ENCODE results near the gene KRTAP10-7.
"Not testable (repeated sequence)": the region's sequence is repeated elsewhere in the genome, so short reads cannot be mapped to it uniquely, and the experiment has no call there.

The KRTAP10-7 gene

DNA sequence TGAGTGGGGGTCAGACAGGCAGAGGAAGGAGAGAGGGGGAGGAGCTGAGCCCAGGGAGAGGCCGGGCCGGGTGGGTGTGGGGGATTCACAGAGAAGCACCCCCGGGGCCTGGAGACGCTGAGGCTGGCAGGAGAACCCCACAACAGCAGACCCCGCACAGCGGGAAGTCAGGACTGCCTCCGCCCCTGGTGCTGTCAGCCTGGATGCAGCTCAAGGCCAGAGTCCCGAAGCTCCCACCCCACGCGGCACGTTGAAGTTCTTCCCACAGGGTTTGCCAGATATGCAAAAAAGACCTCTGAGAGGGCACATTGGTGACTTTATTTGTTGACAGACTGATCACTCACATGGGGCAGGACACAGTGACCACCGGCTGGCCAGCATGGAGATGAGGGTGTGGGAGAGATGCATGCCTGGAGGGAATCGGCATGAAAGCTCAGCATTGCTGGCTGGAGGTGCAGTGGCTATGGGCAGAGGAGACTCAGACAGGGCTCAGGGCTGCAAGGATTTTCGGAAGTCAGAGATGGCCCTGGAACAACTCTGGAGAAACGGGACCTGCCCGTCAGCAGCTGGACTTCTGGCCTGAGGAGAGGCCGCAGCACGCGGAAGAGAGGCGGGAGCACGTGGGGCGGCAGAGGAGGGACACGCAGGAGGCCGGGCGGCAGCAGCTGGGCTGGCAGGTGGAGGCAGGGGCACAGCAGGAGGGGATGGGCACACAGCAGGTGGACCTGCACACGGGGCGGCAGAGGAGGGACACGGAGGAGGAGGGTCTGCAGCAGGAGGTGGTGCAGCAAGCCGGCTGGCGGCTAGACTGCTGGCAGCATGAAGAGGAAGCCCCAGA is 42.7 kb upstream of the KRTAP10-7 start:
- Histone ChIP-seq H3K79me2 (ENCODE audit: control insufficient read depth, low read length) (no peaks in the 10 kb centered on the region), H3K36me3 (ENCODE audit: control insufficient read depth, low read length) (no peaks in the 10 kb centered on the region), H3K27me3 (ENCODE audit: control insufficient read depth, low read length) (peaks cover 6% of the 10 kb centered on the region; the same call in 1 of the 2 replicates), H3K4me2 (ENCODE audit: low read length) (no peak overlapping the region), H3F3A (ENCODE audit: control insufficient read depth, insufficient read depth) (no peaks in the 10 kb centered on the region), H3K27ac (ENCODE audit: low read depth, low read length) (no peak overlapping the region), H3K4me1 (ENCODE audit: control insufficient read depth, low read length) (no peaks in the 10 kb centered on the region), H3K9me3 (ENCODE audit: control insufficient read depth, insufficient read depth, low read length) (no peaks in the 10 kb centered on the region), H4K20me1 (ENCODE audit: control insufficient read depth, insufficient read depth, low read depth, low read length) (no peaks in the 10 kb centered on the region), H3K9me2 (replicated peaks; ENCODE audit: control insufficient read depth, low read length) (no peaks in the 10 kb centered on the region), H3K4me3 (ENCODE audit: low read length) (no peak overlapping the region)
- no peak for TF ChIP-seq CTCF (IDR thresholded peaks at IDR 0.05; ENCODE audit: low read depth, low read length, poor library complexity, severe bottlenecking)

- not testable (repeated sequence) for H3K4me3 ChIP-seq (ENCODE audit: low read length); H3K27ac ChIP-seq (ENCODE audit: low read depth, low read length); H3K4me2 ChIP-seq (ENCODE audit: low read length); H3K4me1 ChIP-seq (ENCODE audit: control insufficient read depth, low read length); H3K79me2 ChIP-seq (ENCODE audit: control insufficient read depth, low read length); H3K27me3 ChIP-seq (ENCODE audit: control insufficient read depth, low read length); H3F3A ChIP-seq (ENCODE audit: control insufficient read depth, insufficient read depth); H3K36me3 ChIP-seq (ENCODE audit: control insufficient read depth, low read length); H3K9me3 ChIP-seq (ENCODE audit: control insufficient read depth, insufficient read depth, low read length); H4K20me1 ChIP-seq (ENCODE audit: control insufficient read depth, insufficient read depth, low read depth, low read length); H3K9me2 ChIP-seq (replicated peaks; ENCODE audit: control insufficient read depth, low read length)
These were observed 42.1 kb upstream of the KRTAP10-7 start for GRCh38 chr21:44558329-44558675.

DNA sequence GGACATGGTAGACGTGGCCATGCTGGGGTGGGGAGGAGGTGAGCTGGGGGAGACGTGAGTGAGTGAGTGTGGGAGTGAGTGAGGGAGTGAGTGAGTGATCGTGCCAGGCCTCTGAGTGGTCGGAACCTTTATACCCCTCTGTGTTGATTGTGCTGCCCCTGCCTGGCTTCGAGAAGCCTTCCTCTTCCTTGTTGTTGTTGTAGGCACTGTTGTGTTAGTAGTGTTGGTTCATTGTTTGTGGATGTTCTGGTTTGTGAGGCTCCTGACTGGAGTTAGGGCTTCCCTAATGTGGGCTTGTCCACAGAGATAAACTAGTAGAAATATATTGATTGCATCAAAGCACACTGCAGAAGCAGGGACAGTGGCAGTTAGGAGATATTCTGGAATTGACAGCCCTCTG is 41.7 kb upstream of the KRTAP10-7 start, which contains the start of gene KRTAP10-3:
Gene KRTAP10-3 (minus strand): TSS at position 101 of the 400 bp plus-strand sequence. CDS start 80 bp downstream, at position 21.
- Histone ChIP-seq H4K20me1 (ENCODE audit: control insufficient read depth, insufficient read depth, low read depth, low read length) (no peaks in the 10 kb centered on the region), H3K4me2 (ENCODE audit: low read length) (no peak within 1 kb of the TSS), H3F3A (ENCODE audit: control insufficient read depth, insufficient read depth) (no peaks in the 10 kb centered on the region), H3K27ac (ENCODE audit: low read depth, low read length) (no peak within 1 kb of the TSS), H3K4me1 (ENCODE audit: control insufficient read depth, low read length) (no peaks in the 10 kb centered on the region), H3K9me2 (replicated peaks; ENCODE audit: control insufficient read depth, low read length) (no peaks in the 10 kb centered on the region), H3K27me3 (ENCODE audit: control insufficient read depth, low read length) (peaks cover 6% of the 10 kb centered on the region; the same call in 1 of the 2 replicates), H3K9me3 (ENCODE audit: control insufficient read depth, insufficient read depth, low read length) (no peaks in the 10 kb centered on the region), H3K4me3 (ENCODE audit: low read length) (no peak within 1 kb of the TSS), H3K36me3 (ENCODE audit: control insufficient read depth, low read length) (no peaks in the 10 kb centered on the region), H3K79me2 (ENCODE audit: control insufficient read depth, low read length) (no peaks in the 10 kb centered on the region)
- no peak for TF ChIP-seq EZH2phosphoT487 (IDR thresholded peaks at IDR 0.05; ENCODE audit: borderline replicate concordance, low read length)
- no peak for TF ChIP-seq CTCF (IDR thresholded peaks at IDR 0.05; ENCODE audit: low read depth, low read length, poor library complexity, severe bottlenecking)

DNA sequence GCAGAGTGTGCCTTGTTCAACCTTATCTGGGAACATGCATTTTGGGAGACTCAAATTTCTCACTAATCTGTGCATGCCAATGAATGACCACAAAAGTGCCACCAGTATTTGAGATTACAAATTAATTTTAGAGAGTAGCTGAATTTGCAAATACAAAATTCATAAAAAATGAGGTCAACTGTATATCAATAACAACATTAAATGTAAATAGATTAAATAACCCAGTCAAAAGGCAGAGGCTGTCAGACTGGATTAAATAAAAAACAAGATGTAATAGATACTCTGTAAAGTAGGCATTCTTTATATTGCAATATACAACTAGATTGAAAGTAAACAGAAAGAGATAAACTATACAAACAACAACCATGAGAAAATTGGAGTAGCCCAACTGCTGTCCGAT is 36.3 kb upstream of the KRTAP10-7 start:
- no peaks in the 10 kb centered on the region for H3K9me2 ChIP-seq (replicated peaks; ENCODE audit: control insufficient read depth, low read length)
- H3F3A ChIP-seq (ENCODE audit: control insufficient read depth, insufficient read depth): no peaks in the 10 kb centered on the region
- H4K20me1 ChIP-seq (ENCODE audit: control insufficient read depth, insufficient read depth, low read depth, low read length): no peaks in the 10 kb centered on the region
- H3K27ac ChIP-seq (ENCODE audit: low read depth, low read length): no peak overlapping the region
- no peaks in the 10 kb centered on the region for H3K36me3 ChIP-seq (ENCODE audit: control insufficient read depth, low read length)
- H3K27me3 ChIP-seq (ENCODE audit: control insufficient read depth, low read length): peaks cover 4% of the 10 kb centered on the region; the same call in 1 of the 2 replicates
- H3K4me3 ChIP-seq (ENCODE audit: low read length): no peak overlapping the region
- H3K79me2 ChIP-seq (ENCODE audit: control insufficient read depth, low read length): no peaks in the 10 kb centered on the region
- H3K9me3 ChIP-seq (ENCODE audit: control insufficient read depth, insufficient read depth, low read length): no peaks in the 10 kb centered on the region
- TF ChIP-seq CTCF (IDR thresholded peaks at IDR 0.05; ENCODE audit: low read depth, low read length, poor library complexity, severe bottlenecking): no peak
- TF ChIP-seq EZH2phosphoT487 (IDR thresholded peaks at IDR 0.05; ENCODE audit: borderline replicate concordance, low read length): no peak
- H3K4me1 ChIP-seq (ENCODE audit: control insufficient read depth, low read length): no peaks in the 10 kb centered on the region
- no peak overlapping the region for H3K4me2 ChIP-seq (ENCODE audit: low read length)
